HG03025 (cell line): ENCODE measurements around the gene CRB2.
"Not testable (repeated sequence)": the region's sequence is repeated elsewhere in the genome, so short reads cannot be mapped to it uniquely, and the experiment has no call there.

Experiments used
- ATAC-seq: cut with Tn5 transposase; IDR thresholded peaks from one replicate; pipeline ENCODE4 v1.9.1; 2021; ENCODE audit warnings: mild to moderate bottlenecking, moderate library complexity; ENCODE audit not compliant: unreplicated experiment, low FRiP score

CRB2 gene

DNA sequence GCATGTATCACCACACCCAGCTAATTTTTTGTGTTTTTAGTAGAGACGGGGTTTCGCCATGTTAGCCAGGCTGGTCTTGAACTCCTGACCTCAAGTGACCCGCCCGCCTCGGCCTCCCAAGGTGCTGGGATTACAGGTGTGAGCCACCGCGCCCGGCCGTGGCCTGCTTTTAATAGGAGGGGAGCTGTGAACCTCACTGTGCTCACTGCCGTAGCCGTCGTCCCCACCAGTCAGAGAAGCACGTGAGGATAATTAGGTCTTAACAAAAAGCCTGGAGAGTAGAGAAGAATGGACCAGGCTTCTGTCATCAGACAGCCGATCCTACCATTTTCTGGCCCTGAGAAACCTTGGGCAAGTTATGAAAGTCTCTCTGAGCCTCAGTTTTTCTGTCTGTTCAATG, 42.9 kb downstream of the CRB2 start:
- ATAC-seq, result not testable (repeated sequence)

GRCh38 chr9:123399803-123400378, 43.9 kb downstream of the CRB2 start:
- no peak for ATAC-seq

GRCh38 chr9:123400926-123401503, 45.0 kb downstream of the CRB2 start:
- no peak for ATAC-seq

DNA sequence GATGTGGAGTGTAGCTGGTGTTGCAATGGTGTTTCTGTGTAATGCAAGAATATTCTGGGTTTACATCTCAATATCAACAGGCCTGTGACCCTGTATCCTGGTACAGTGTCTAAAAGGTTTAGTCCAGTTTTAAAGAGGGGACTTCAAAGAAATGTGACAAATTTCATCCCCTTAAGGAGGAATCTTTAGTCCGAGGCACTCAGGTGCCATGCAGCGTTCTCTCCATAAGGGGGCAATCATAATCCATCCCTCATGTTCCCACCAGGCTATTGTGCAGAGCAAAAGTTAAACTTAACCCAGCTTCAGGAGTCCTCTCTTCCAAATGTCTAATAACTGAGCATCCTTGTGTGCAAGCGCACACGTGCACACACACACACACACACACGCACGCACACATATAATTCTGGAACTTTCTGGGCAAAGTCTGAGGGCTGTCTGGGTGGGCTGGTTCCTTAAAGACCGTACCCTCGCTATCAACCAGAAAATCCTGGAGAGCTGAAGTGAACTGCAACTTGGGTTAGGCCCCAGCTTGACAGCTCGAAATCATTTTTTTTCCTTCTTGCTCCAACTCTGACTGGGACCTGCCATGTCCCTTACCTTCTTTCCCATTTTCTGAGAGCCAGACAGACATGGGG, 46.0 kb downstream of the CRB2 start:
- no peak for ATAC-seq

DNA sequence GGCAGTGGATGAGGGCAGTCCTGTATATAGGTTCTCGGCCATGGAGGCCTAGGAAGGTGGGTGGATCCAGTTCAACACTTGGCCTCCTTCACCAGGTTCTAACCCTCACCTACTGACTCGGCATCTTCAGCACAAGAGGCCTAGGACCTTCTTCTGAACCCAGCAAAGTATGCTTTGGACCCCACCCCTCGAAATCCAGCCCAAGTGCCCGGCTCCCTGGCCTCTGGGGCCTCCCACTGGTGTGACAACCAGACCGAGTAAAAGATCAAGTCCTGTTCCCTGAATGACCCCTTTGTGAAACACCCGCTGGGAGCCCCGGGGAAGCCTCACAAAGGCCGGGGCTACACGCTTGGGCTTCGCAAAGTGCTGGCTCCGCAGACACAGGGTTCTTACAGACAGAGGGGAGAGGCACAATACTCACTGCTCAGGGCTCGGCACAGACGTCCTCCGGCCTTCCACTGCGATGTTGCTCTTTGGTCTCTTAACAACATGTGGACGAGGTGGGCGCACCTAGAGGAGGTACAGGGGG, 47.0 kb downstream of the CRB2 start:
- no peak for ATAC-seq

DNA sequence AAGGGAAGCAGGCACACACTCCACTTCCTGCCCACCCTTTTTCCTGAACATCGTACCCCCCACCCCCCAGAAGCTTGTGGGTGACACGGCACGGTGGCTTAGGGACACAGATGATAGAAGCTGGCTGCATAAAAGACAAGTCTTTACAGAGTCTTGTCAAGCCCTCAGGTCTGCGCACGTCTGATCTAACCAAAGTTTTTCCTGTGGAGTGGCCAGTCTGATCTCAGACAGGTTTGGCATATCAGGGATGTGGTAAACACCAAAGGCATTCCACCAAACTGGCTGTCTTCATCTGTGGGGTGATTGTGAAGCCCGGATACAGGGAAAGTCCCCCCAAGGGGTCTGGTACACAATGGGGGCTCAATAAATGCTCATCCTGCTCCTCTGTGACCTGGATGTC, 50.0 kb downstream of the CRB2 start:
- no peak for ATAC-seq

DNA sequence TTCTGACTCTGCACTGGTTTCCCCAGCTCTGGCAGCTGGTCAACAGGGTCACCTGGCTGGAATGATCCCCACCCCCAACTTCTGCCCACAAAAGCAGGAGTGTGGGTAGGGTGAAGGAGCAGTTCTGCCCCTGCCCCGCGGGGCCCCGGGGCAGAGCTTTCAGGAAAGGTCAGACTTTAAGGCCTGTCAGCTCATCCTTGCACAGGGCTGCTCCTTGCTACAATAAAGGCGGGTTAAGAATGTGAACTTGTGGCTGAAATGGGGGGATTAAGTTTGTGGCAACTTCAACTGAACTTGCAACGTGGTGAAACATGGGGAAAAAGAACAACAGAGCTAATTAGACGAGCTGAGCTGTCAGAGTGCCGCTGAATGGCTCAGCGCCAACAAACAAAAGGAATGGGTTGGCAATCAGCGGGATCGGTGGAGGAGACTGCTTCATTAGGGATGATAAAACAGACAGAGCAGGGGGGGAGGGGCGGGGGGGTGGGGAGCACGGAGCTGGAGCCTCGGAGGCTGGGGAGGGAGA, 50.8 kb downstream of the CRB2 start:
- ATAC-seq, result no peak

DNA sequence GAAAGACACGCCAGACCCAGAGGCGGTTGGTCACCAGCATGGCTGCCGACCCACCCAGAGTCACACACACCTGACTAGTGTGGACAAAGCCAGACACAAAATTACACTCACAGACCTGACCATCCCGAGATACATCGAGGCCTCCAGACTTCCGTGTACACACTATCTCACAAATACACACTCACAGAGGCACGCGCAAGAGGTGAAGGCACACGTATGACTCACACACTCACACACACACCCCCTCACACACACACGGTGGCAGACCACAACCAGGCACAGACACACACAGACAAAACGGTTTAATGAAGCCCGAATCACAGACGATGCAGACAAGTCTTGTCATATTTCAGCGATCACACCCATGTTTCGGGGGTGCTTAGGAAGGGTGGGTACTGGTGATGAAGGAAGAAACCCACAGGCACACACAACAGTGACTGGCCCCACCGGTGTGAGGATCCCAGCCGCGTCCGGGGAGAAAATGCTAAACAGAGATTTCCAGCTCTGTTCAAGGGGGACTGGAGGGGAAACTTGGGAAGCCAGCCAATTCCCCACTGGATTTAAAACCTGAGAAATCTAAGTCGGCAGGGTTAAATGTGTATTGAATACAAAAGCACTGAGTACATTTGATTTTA, 51.3 kb downstream of the CRB2 start:
- no peak for ATAC-seq

GRCh38 chr9:123408313-123409262, 52.6 kb downstream of the CRB2 start:
- no peak for ATAC-seq

DNA sequence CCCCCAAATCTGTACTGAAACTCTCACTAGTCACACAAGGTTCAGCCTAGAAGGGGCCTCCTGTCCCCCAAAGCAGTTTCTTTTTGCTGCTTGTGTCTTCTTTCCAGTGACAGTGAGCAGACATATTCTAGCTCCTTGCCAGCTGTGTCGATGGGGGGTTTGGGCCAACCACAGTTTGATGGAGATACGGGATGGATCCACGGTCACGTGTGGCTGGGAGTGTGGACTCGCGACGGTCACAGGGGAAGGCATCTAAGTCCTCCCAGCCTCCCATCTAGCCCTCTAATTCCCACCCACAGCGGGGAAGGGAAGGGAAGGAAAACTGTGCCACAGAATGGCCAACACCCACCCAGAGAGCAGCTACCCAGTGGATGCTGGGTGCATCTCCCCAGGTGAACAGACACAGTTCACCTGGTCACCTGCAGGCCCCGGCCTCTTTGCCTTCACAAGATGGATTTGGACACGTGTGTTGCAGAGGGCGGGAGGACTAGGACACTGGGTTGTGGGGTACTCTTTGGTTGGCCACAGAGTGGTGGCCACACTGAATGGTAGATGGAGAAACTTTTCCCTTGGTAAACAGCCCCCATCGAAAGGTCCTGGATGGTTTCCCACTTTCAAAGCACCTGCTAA, 54.4 kb downstream of the CRB2 start:
- ATAC-seq, result no peak

DNA sequence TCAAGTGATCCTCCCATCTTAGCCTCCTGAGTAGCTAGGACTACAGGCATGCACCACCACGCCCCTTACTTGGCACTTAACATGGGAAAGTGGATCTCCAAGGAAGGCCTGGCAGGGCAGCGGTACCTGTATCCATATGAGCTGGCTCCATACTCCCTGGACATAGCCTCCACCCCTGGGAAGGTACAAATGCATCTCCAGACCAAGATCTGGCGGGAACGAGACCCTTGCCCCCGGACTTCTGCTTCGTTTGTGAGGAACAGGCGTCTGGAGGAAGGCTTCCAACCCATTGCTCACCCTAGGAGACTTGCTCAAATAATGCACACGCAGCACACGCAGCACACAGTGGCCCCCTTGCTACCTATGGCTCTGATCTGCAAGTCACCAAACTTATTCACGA, 55.2 kb downstream of the CRB2 start:
- ATAC-seq, result no peak

DNA sequence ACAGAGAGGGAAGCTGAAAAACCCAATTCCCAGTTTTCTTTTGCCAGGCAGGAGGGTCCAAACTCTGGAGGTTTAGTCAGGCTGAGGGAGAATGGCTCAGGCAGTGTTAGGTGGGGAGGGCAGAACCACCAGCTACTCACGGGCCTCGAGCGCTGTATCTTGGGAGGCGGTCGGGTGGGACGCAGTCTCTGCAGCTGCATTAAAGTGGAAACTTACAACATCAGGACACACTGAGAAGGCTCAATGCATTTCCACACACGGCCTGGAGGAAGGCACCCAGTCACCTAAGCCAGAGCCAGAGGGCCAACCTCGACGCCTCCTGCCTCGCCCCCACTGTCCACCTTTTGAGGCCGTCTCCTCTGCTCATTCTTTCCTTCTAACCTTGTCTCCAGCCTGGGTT, 55.6 kb downstream of the CRB2 start:
- no peak for ATAC-seq

GRCh38 chr9:123412171-123412820, 56.3 kb downstream of the CRB2 start:
- no peak for ATAC-seq

DNA sequence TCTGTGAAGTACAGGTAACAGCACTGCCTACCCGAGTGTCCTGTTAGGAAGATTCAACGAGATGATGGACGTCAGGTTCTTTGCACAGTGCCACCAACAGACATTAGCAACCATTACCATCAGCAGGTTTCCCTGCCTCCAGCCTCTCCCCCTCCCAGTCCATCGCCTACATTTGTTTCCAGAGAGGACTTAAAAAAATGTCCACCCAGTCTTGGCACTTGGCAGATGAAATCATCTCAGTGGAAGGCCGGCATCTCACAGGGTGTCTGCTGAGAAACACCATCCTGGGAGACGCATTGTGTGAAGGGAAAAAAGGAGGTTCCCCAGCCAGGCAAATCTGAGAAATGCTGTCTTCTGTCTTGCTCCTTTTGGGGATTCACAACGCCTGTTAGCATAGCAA, 58.2 kb downstream of the CRB2 start:
- ATAC-seq, result no peak

DNA sequence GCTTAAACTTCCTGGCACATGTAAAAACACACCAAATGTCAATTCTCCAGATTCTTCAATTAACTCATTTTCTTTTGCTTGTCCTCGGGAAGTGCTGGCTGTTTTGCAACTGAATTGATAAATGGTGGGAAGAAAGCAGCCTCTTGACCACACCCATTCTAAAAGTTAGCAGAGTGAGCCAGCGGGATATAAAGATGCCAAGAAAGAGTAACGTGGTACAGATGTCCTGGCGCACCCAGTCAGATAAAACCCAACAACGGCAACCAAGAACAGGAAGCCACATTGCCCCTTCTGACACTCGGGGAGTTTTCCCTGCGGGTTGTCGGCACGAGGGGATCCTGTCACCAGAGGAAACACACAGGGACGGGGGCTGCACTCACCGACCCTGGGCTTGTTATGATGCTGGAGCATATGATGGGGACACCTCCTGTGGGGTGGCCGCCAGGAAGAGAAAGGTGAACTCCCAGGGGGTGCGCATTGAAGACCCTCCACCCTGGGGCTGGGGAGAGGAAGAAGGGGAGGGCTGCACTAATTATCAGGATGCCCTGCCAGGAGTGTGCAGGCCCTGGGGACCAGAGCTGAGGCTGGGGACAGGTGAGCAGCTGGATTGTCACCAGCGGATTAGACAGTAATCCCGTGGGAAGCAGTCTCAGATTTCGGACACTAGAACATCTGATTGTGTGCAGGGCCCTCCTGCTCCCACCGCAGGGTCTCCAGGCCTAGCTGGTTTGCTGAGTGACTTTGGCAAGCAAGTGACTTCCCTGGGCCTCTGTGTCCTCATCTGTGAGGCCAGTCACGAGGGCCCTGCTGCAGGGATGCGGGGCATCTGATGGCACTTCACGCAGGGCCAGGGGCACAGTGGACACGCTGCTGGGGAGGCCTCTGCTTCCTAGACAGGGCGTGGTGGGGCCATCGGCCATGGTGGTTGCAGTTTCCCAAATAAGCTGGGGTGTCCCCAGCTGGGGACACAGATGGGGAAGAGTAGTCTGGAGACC, 59.2 kb downstream of the CRB2 start:
- ATAC-seq, result no peak

- ATAC-seq, result no peak
Measured at GRCh38 chr9:123416176-123416575, 60.2 kb downstream of the CRB2 start.

DNA sequence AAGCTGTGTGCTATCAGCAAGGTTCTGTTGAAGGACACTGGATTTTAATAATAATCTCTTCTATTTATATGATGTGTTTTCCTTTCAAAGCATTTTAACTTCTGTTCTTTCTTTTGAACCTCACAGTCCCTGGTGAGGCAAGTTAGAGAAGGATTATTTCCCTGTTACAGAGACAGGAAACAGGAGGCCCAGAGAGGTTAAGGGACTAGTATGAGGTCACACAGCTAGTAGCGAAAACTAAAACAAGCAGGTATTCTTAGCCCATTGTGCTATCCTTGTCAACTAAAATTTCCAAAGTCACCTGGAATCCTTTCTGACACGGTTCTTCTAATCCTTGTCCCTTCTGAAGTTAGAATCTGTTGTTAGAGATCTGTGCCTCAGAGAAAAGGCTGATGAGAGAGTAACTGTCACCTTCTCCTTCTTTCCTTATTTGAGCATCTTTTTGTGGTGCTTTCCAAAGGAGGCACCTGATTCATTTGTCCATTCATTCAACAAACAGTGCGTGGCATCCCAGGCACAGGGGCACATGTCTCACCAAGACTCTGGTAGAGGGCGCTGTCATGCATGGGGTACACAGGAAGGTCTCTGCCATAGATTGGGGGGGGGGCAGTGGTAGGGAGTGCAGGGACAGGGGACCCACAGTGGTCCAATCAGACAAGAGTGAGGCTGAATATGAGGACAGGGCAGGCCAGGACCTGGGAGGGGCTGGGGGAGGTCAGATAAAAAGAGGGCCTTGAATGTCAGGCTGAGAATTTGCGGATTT, 61.5 kb downstream of the CRB2 start:
- ATAC-seq, result no peak
